Keratinocyte (primary cell): Measurements from ENCODE around the gene RPL29. TPM values are rescaled to one million over a fixed set of nuclear protein-coding genes. Genes with fewer than 3 reads are reported as not detected.

Experiments used
- DNase-seq: peaks from one replicate; pipeline ENCODE4 v3.0.0-alpha.2; 2011; ENCODE audit warnings: low read depth, missing footprints, low spot score
- FAIRE-seq: peaks from 2 replicates; lab custom pipeline; 2011; peaks lifted over from hg19 to GRCh38; lab: Jason Lieb, UNC
- H2AFZ ChIP-seq: 2 replicates; pipeline ENCODE4 v1.6.0; 2012; ENCODE audit warnings: low read length, control low read depth, inconsistent platforms; ENCODE audit not compliant: control insufficient read depth
- H3K27ac ChIP-seq: 2 replicates; pipeline ENCODE4 v1.5.1; 2011; ENCODE audit warnings: low read length; ENCODE audit not compliant: control insufficient read depth, insufficient read depth
- H3K27me3 ChIP-seq: 3 replicates; pipeline ENCODE4 v1.6.0; 2011; ENCODE audit warnings: low read length; ENCODE audit not compliant: control insufficient read depth, insufficient read depth; ENCODE audit errors: extremely low read depth
- H3K36me3 ChIP-seq, 2 experiments: 2 replicates in 1 of 2; 3 replicates in 1 of 2; pipeline ENCODE4 v1.5.1; 2011; ENCODE audit warnings: low read length in 2 of 2, mild to moderate bottlenecking in 1 of 2; ENCODE audit not compliant: control insufficient read depth in 2 of 2, insufficient read depth in 2 of 2; ENCODE audit errors: extremely low read depth in 1 of 2
- H3K4me1 ChIP-seq: 3 replicates; pipeline ENCODE4 v1.5.1; 2011; ENCODE audit warnings: low read length; ENCODE audit not compliant: control insufficient read depth, insufficient read depth; ENCODE audit errors: extremely low read depth
- H3K4me2 ChIP-seq: 3 replicates; pipeline ENCODE4 v1.6.0; 2011; ENCODE audit warnings: low read depth, low read length; ENCODE audit not compliant: control insufficient read depth, insufficient read depth; ENCODE audit errors: extremely low read depth
- H3K4me3 ChIP-seq, 3 experiments: fragments of 200-600 bp in 1 of 3; sonication (generic) in 1 of 3; 2 replicates in 2 of 3; 3 replicates in 1 of 3; pipeline ENCODE4 v1.5.1; 2011 to 2016; ENCODE audit warnings: low read length in 3 of 3, mild to moderate bottlenecking in 3 of 3, control low read depth in 2 of 3, inconsistent platforms in 1 of 3, low read depth in 1 of 3, mixed read lengths in 1 of 3, mixed run types in 1 of 3, moderate library complexity in 1 of 3; ENCODE audit not compliant: control insufficient read depth in 2 of 3, insufficient read depth in 2 of 3; ENCODE audit errors: extremely low read depth in 1 of 3
- H3K79me2 ChIP-seq: 2 replicates; pipeline ENCODE4 v1.6.0; 2012; ENCODE audit warnings: low read length; ENCODE audit not compliant: control insufficient read depth, insufficient read depth
- H3K9ac ChIP-seq: 3 replicates; pipeline ENCODE4 v1.6.0; 2011; ENCODE audit warnings: low read length; ENCODE audit not compliant: control insufficient read depth, insufficient read depth; ENCODE audit errors: extremely low read depth
- H3K9me1 ChIP-seq: 3 replicates; pipeline ENCODE4 v1.6.0; 2011; ENCODE audit warnings: low read length; ENCODE audit not compliant: control insufficient read depth, insufficient read depth; ENCODE audit errors: extremely low read depth
- H3K9me3 ChIP-seq: 2 replicates; pipeline ENCODE4 v1.5.1; 2012; ENCODE audit warnings: low read depth, low read length; ENCODE audit not compliant: control insufficient read depth
- H4K20me1 ChIP-seq: 3 replicates; pipeline ENCODE4 v1.6.0; 2011; ENCODE audit warnings: low read length; ENCODE audit not compliant: control insufficient read depth, insufficient read depth; ENCODE audit errors: extremely low read depth
- CTCF ChIP-seq, 3 experiments: IDR thresholded peaks in 1 of 3; conservative IDR thresholded peaks in 1 of 3; optimal IDR thresholded peaks in 1 of 3; 2 replicates in 2 of 3; 3 replicates in 1 of 3; pipeline versions ENCODE3 to v1.5.1; 2011; ENCODE audit warnings: low read length in 3 of 3, mild to moderate bottlenecking in 3 of 3, moderate library complexity in 2 of 3, control low read depth in 1 of 3, inconsistent platforms in 1 of 3; ENCODE audit not compliant: insufficient read depth in 2 of 3; ENCODE audit errors: extremely low read depth in 1 of 3
- EZH2 ChIP-seq: IDR thresholded peaks from one replicate; pipeline ENCODE4 v1.6.1; 2012; ENCODE audit warnings: inconsistent platforms, mild to moderate bottlenecking, low read length, moderate library complexity
- dilution Hi-C: fragments of 300-500 bp; cut with MboI; formaldehyde crosslinking; loops from one replicate; pipeline ENCODE4 v1.7.0; 2020; ENCODE audit warnings: low sequenced_read_pairs; ENCODE audit not compliant: extremely low pct_ligation_motif_present
- polyA plus RNA-seq, 5 experiments: library from polyadenylated mRNA; depleted of rRNA in 3 of 5; stranded (reverse) in 3 of 5; stranded (forward) in 1 of 5; unstranded in 1 of 5; fragments of >200 nt; gene quantifications; 1 replicate in 1 of 5; 2 replicates in 3 of 5; 3 replicates in 1 of 5; pipeline versions ENCODE4 v1.2.1 to v1.2.3, GENCODE V29; 2011 to 2012; ENCODE audit warnings: missing spikeins in 2 of 5, low read depth in 1 of 5, low replicate concordance in 1 of 5

RPL29 gene
- polyA plus RNA-seq, 1 donor (not counting 4 experiments of a cell fraction or from before 2014, with no cell fraction given), result 1,648 TPM

- Histone ChIP-seq H3K4me2 (no peak overlapping the region), H3K9ac (no peak overlapping the region)
- dilution Hi-C loops, result no loop called here
These were observed 9.4 kb downstream of the RPL29 start for GRCh38 chr3:51986010-51986947.

GRCh38 chr3:51985063-51985462 lies 10.6 kb downstream of the RPL29 start:
- H3K79me2 ChIP-seq, result peaks cover 4% of the 10 kb centered on the region
- H3K36me3 ChIP-seq, result peaks cover 2 to 5% of the 10 kb centered on the region in 2 experiments
- no peaks in the 10 kb centered on the region for H3K9me3 ChIP-seq
- no peak overlapping the region for H3K4me2 ChIP-seq
- no peak overlapping the region for H3K9ac ChIP-seq
- TF ChIP-seq EZH2 (no peak), CTCF (optimal IDR thresholded peaks at IDR 0.05 in 1 of 3, IDR thresholded peaks at IDR 0.05 in 1 of 3, conservative IDR thresholded peaks at IDR 0.05 in 1 of 3; ENCODE audit: extremely low read depth in 1 of 3, insufficient read depth in 2 of 3, low read length in 3 of 3) (no peak)
- dilution Hi-C loops, result no loop called here
- peaks cover 14% of the 10 kb centered on the region for H3K4me1 ChIP-seq
- H2AFZ ChIP-seq, result no peak overlapping the region
- H3K27me3 ChIP-seq, result no peaks in the 10 kb centered on the region
- H3K27ac ChIP-seq, result no peak overlapping the region
- DNase-seq, result no peak
- no peak overlapping the region for H3K4me3 ChIP-seq
- H3K9me1 ChIP-seq, result no peaks in the 10 kb centered on the region
- no peaks in the 10 kb centered on the region for H4K20me1 ChIP-seq
- no peak for FAIRE-seq

More at GRCh38 chr3:51986010-51986947, 9.4 kb downstream of the RPL29 start:
- Histone ChIP-seq H3K4me1 (peaks cover 14% of the 10 kb centered on the region), H4K20me1 (no peaks in the 10 kb centered on the region), H3K79me2 (peaks cover 4% of the 10 kb centered on the region), H3K9me1 (no peaks in the 10 kb centered on the region), H3K9me3 (no peaks in the 10 kb centered on the region), H3K27ac (no peak overlapping the region), H3K4me3 (no peak overlapping the region), H3K27me3 (no peaks in the 10 kb centered on the region), H2AFZ (no peak overlapping the region), H3K36me3 (peaks cover 2 to 6% of the 10 kb centered on the region in 2 experiments)
- DNase-seq, result no peak
- FAIRE-seq, result no peak
- no peak for TF ChIP-seq CTCF (optimal IDR thresholded peaks at IDR 0.05 in 1 of 3, IDR thresholded peaks at IDR 0.05 in 1 of 3, conservative IDR thresholded peaks at IDR 0.05 in 1 of 3; ENCODE audit: extremely low read depth in 1 of 3, insufficient read depth in 2 of 3, low read length in 3 of 3)
- no peak for TF ChIP-seq EZH2
